ENCODE results near the gene ZFP42.
"Not testable (repeated sequence)": the region's sequence is repeated elsewhere in the genome, so short reads cannot be mapped to it uniquely, and the experiment has no call there.

Gene ZFP42

GRCh38 chr4:188021548-188022249 lies 26.1 kb downstream of the ZFP42 start:
- DNase-seq: no peak

GRCh38 chr4:188023682-188024081 lies 28.1 kb downstream of the ZFP42 start:
- no peak for DNase-seq

GRCh38 chr4:188025476-188025875 lies 29.9 kb downstream of the ZFP42 start:
- no peak for DNase-seq

- no peak for DNase-seq
Measured at GRCh38 chr4:188029114-188029513, 33.5 kb downstream of the ZFP42 start.

- DNase-seq: no peak
Measured at GRCh38 chr4:188030401-188030800, 34.8 kb downstream of the ZFP42 start.

GRCh38 chr4:188031751-188032150 lies 36.2 kb downstream of the ZFP42 start:
- DNase-seq: no peak

- DNase-seq: no peak
Measured at GRCh38 chr4:188032170-188032569, 36.6 kb downstream of the ZFP42 start.

GRCh38 chr4:188032583-188032982 lies 37.0 kb downstream of the ZFP42 start:
- DNase-seq: no peak

- no peak for DNase-seq
Measured at GRCh38 chr4:188037003-188037713, 41.6 kb downstream of the ZFP42 start.

- no peak for DNase-seq
Measured at GRCh38 chr4:188041721-188042120, 46.1 kb downstream of the ZFP42 start.

- no peak for DNase-seq
Measured at GRCh38 chr4:188042191-188042590, 46.6 kb downstream of the ZFP42 start.

- no peak for DNase-seq
Measured at GRCh38 chr4:188043154-188043553, 47.6 kb downstream of the ZFP42 start.

GRCh38 chr4:188045461-188045860 lies 49.9 kb downstream of the ZFP42 start:
- not testable (repeated sequence) for DNase-seq

GRCh38 chr4:188046657-188047056 lies 51.1 kb downstream of the ZFP42 start:
- DNase-seq: no peak

- DNase-seq: no peak
Measured at GRCh38 chr4:188053302-188053701, 57.7 kb downstream of the ZFP42 start.
